Measurements from ENCODE around the gene SDC1.

SDC1 gene

GRCh38 chr2:20168727-20169696, 55.9 kb downstream of the SDC1 start:
- DNase-seq: no peak

- DNase-seq: no peak
Measured at GRCh38 chr2:20168048-20168726, 56.7 kb downstream of the SDC1 start.

GRCh38 chr2:20167356-20167755, 57.6 kb downstream of the SDC1 start:
- peak; percentile 25 for DNase-seq

- DNase-seq: no peak
Measured at GRCh38 chr2:20165677-20166509, 59.0 kb downstream of the SDC1 start.

GRCh38 chr2:20164734-20165478, 60.0 kb downstream of the SDC1 start:
- DNase-seq: no peak

- DNase-seq: no peak
Measured at GRCh38 chr2:20164061-20164733, 60.7 kb downstream of the SDC1 start.

- no peak for DNase-seq
Measured at GRCh38 chr2:20159411-20160070, 65.4 kb downstream of the SDC1 start.

- no peak for DNase-seq
Measured at GRCh38 chr2:20157193-20157891, 67.6 kb downstream of the SDC1 start.

- no peak for DNase-seq
Measured at GRCh38 chr2:20156836-20157192, 68.1 kb downstream of the SDC1 start.

GRCh38 chr2:20156076-20156759, 68.7 kb downstream of the SDC1 start:
- DNase-seq: no peak

- no peak for DNase-seq
Measured at GRCh38 chr2:20153131-20153851, 71.6 kb downstream of the SDC1 start.

GRCh38 chr2:20150806-20151571, 73.9 kb downstream of the SDC1 start:
- DNase-seq: no peak

Data from NCI-H226 (cell line).